ENCODE data around the gene APOLD1.

GRCh38 chr12:12807970-12808702 lies 22.7 kb downstream of the APOLD1 start:
- TF ChIP-seq POLR2AphosphoS5 (IDR thresholded peaks at IDR 0.05) (no peak), SMC3 (conservative IDR thresholded peaks at IDR 0.05; ENCODE audit: poor library complexity) (no peak), EZH2 (IDR thresholded peaks at IDR 0.05; ENCODE audit: borderline replicate concordance, insufficient read depth, low read length, poor library complexity, severe bottlenecking) (no peak), RAD21 (conservative IDR thresholded peaks at IDR 0.05) (no peak), EP300 (conservative IDR thresholded peaks at IDR 0.05; ENCODE audit: poor library complexity, severe bottlenecking) (no peak), TAF1 (IDR thresholded peaks at IDR 0.05; ENCODE audit: low read depth) (no peak)
- TF ChIP-seq, protein P1, sequence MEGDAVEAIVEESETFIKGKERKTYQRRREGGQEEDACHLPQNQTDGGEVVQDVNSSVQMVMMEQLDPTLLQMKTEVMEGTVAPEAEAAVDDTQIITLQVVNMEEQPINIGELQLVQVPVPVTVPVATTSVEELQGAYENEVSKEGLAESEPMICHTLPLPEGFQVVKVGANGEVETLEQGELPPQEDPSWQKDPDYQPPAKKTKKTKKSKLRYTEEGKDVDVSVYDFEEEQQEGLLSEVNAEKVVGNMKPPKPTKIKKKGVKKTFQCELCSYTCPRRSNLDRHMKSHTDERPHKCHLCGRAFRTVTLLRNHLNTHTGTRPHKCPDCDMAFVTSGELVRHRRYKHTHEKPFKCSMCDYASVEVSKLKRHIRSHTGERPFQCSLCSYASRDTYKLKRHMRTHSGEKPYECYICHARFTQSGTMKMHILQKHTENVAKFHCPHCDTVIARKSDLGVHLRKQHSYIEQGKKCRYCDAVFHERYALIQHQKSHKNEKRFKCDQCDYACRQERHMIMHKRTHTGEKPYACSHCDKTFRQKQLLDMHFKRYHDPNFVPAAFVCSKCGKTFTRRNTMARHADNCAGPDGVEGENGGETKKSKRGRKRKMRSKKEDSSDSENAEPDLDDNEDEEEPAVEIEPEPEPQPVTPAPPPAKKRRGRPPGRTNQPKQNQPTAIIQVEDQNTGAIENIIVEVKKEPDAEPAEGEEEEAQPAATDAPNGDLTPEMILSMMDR (IDR thresholded peaks at IDR 0.05; ENCODE audit: poor library complexity, severe bottlenecking), result no peak
- TF ChIP-seq, protein P2, sequence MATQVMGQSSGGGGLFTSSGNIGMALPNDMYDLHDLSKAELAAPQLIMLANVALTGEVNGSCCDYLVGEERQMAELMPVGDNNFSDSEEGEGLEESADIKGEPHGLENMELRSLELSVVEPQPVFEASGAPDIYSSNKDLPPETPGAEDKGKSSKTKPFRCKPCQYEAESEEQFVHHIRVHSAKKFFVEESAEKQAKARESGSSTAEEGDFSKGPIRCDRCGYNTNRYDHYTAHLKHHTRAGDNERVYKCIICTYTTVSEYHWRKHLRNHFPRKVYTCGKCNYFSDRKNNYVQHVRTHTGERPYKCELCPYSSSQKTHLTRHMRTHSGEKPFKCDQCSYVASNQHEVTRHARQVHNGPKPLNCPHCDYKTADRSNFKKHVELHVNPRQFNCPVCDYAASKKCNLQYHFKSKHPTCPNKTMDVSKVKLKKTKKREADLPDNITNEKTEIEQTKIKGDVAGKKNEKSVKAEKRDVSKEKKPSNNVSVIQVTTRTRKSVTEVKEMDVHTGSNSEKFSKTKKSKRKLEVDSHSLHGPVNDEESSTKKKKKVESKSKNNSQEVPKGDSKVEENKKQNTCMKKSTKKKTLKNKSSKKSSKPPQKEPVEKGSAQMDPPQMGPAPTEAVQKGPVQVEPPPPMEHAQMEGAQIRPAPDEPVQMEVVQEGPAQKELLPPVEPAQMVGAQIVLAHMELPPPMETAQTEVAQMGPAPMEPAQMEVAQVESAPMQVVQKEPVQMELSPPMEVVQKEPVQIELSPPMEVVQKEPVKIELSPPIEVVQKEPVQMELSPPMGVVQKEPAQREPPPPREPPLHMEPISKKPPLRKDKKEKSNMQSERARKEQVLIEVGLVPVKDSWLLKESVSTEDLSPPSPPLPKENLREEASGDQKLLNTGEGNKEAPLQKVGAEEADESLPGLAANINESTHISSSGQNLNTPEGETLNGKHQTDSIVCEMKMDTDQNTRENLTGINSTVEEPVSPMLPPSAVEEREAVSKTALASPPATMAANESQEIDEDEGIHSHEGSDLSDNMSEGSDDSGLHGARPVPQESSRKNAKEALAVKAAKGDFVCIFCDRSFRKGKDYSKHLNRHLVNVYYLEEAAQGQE (IDR thresholded peaks at IDR 0.05; ENCODE audit: borderline replicate concordance), result no peak

Data from neural cell (in vitro differentiated cells).